Measurements from ENCODE around the gene ZNF273. TPM values are rescaled to one million over a fixed set of nuclear protein-coding genes. Genes with fewer than 3 reads are reported as not detected.

Gene ZNF273
- total RNA-seq, 1 donor from 2014 or later, result 1.7 TPM

GRCh38 chr7:64871761-64872160 is 31.3 kb upstream of the ZNF273 start:
- Histone ChIP-seq H3K4me1 (no peaks in the 10 kb centered on the region), H3K4me3 (no peak overlapping the region), H3K27me3 (no peaks in the 10 kb centered on the region), H3K36me3 (no peaks in the 10 kb centered on the region), H3K9me3 (no peaks in the 10 kb centered on the region), H3K27ac (no peak overlapping the region)
- TF ChIP-seq, protein P1, sequence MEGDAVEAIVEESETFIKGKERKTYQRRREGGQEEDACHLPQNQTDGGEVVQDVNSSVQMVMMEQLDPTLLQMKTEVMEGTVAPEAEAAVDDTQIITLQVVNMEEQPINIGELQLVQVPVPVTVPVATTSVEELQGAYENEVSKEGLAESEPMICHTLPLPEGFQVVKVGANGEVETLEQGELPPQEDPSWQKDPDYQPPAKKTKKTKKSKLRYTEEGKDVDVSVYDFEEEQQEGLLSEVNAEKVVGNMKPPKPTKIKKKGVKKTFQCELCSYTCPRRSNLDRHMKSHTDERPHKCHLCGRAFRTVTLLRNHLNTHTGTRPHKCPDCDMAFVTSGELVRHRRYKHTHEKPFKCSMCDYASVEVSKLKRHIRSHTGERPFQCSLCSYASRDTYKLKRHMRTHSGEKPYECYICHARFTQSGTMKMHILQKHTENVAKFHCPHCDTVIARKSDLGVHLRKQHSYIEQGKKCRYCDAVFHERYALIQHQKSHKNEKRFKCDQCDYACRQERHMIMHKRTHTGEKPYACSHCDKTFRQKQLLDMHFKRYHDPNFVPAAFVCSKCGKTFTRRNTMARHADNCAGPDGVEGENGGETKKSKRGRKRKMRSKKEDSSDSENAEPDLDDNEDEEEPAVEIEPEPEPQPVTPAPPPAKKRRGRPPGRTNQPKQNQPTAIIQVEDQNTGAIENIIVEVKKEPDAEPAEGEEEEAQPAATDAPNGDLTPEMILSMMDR (IDR thresholded peaks at IDR 0.05), result no peak
- intact Hi-C loops (cut with DNase I), result no loop called here
- DNase-seq (ENCODE audit: low spot score in 2 of 2), result no peak

- no peak overlapping the region for H3K27ac ChIP-seq
- H3K4me3 ChIP-seq, result no peak overlapping the region
- TF ChIP-seq, protein P1 (IDR thresholded peaks at IDR 0.05), result no peak
- no peak for DNase-seq (ENCODE audit: low spot score in 2 of 2)
- no peaks in the 10 kb centered on the region for H3K27me3 ChIP-seq
- no peaks in the 10 kb centered on the region for H3K9me3 ChIP-seq
- intact Hi-C loops (cut with DNase I), result no loop called here
- H3K36me3 ChIP-seq, result no peaks in the 10 kb centered on the region
- H3K4me1 ChIP-seq, result no peaks in the 10 kb centered on the region
These were observed 30.5 kb upstream of the ZNF273 start for GRCh38 chr7:64872351-64873154.

- H3K27ac ChIP-seq, result no peak overlapping the region
- H3K9me3 ChIP-seq, result no peaks in the 10 kb centered on the region
- H3K36me3 ChIP-seq, result no peaks in the 10 kb centered on the region
- intact Hi-C loops (cut with DNase I), result no loop called here
- H3K27me3 ChIP-seq, result no peaks in the 10 kb centered on the region
- DNase-seq (ENCODE audit: low spot score in 2 of 2), result no peak
- TF ChIP-seq, protein P1 (IDR thresholded peaks at IDR 0.05), result no peak
- H3K4me1 ChIP-seq, result no peaks in the 10 kb centered on the region
- H3K4me3 ChIP-seq, result no peak overlapping the region
These were observed 29.9 kb upstream of the ZNF273 start for GRCh38 chr7:64873155-64873500.

GRCh38 chr7:64873517-64873916 is 29.6 kb upstream of the ZNF273 start:
- intact Hi-C loops (cut with DNase I), result no loop called here
- no peak for DNase-seq (ENCODE audit: low spot score in 2 of 2)
- Histone ChIP-seq H3K9me3 (no peaks in the 10 kb centered on the region), H3K4me1 (no peaks in the 10 kb centered on the region), H3K4me3 (no peak overlapping the region), H3K27me3 (no peaks in the 10 kb centered on the region), H3K36me3 (no peaks in the 10 kb centered on the region), H3K27ac (no peak overlapping the region)
- TF ChIP-seq, protein P1 (IDR thresholded peaks at IDR 0.05), result no peak

DNA sequence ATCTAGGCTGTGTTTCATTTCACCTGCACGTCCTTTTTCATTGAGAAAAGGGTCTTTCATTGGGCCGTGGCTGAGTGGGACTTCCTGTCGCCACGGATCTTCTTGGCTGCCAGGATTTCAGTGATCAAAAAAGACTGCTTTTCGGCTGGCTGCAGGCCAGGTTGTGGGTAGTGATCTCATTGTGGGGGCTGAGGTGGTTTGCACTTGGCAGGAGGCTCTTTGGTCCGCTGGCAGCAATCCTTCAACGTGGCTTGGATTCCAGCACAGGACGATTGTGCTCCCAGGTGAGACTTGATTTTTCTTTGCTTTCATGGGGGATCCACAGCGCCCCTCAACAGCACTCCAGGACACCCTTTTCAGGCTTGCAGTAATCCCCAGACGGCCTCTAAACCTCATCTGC is 29.0 kb upstream of the ZNF273 start:
- intact Hi-C loops (cut with DNase I), result no loop called here
- Histone ChIP-seq H3K9me3 (no peaks in the 10 kb centered on the region), H3K4me3 (no peak overlapping the region), H3K27ac (no peak overlapping the region), H3K27me3 (no peaks in the 10 kb centered on the region), H3K4me1 (no peaks in the 10 kb centered on the region), H3K36me3 (no peaks in the 10 kb centered on the region)
- no peak for DNase-seq (ENCODE audit: low spot score in 2 of 2)
- TF ChIP-seq, protein P1 (IDR thresholded peaks at IDR 0.05), result no peak

Measured in ascending aorta (tissue), 2 donors.